ENCODE results near the gene TRIM8. TPM values are rescaled to one million over a fixed set of nuclear protein-coding genes. Genes with fewer than 3 reads are reported as not detected.

Gene TRIM8
- total RNA-seq, 2 donors from 2014 or later = 121 to 156 TPM

GRCh38 chr10:102617816-102618215, 26.5 kb upstream of the TRIM8 start:
- H3K4me1 ChIP-seq = peaks cover 9% of the 10 kb centered on the region
- peaks cover 0 to 3% of the 10 kb centered on the region in 2 donors for H3K36me3 ChIP-seq (replicated peaks in 1 of 2; ENCODE audit: insufficient read depth in 1 of 2, low read depth in 2 of 2)
- 88% methylated on average over 8 of the region's 8 CpGs for WGBS, 2 donors
- H3K27me3 ChIP-seq = no peaks in the 10 kb centered on the region
- ATAC-seq (no peak), DNase-seq (no peak)
- intact Hi-C loops (cut with DNase I) = no loop called here
- no peak overlapping the region for H3K4me3 ChIP-seq
- H3K27ac ChIP-seq = no peak overlapping the region
- TF ChIP-seq POLR2A (IDR thresholded peaks at IDR 0.05) (no peak), CTCF (IDR thresholded peaks at IDR 0.05) (no peak)
- no peaks in the 10 kb centered on the region for H3K9me3 ChIP-seq

GRCh38 chr10:102619281-102619981, 24.8 kb upstream of the TRIM8 start:
- no peak for DNase-seq
- Histone ChIP-seq H3K27me3 (no peaks in the 10 kb centered on the region), H3K9me3 (no peaks in the 10 kb centered on the region), H3K4me1 (peaks cover 8% of the 10 kb centered on the region), H3K27ac (no peak overlapping the region), H3K4me3 (no peak overlapping the region), H3K36me3 (replicated peaks in 1 of 2; ENCODE audit: insufficient read depth in 1 of 2, low read depth in 2 of 2) (peaks cover 0 to 3% of the 10 kb centered on the region in 2 donors)
- 87% methylated on average over 6 to 14 of the region's 14 CpGs for WGBS, 2 donors
- intact Hi-C loops (cut with DNase I) = no loop called here
- TF ChIP-seq POLR2A (IDR thresholded peaks at IDR 0.05) = no peak
- no peak for TF ChIP-seq CTCF (IDR thresholded peaks at IDR 0.05)
- ATAC-seq = no peak

GRCh38 chr10:102620138-102620590, 24.1 kb upstream of the TRIM8 start:
- peaks cover 0 to 3% of the 10 kb centered on the region in 2 donors for H3K36me3 ChIP-seq (replicated peaks in 1 of 2; ENCODE audit: insufficient read depth in 1 of 2, low read depth in 2 of 2)
- H3K4me1 ChIP-seq = peaks cover 9% of the 10 kb centered on the region
- no peak overlapping the region for H3K4me3 ChIP-seq
- no peak for TF ChIP-seq POLR2A (IDR thresholded peaks at IDR 0.05)
- no peak for TF ChIP-seq CTCF (IDR thresholded peaks at IDR 0.05)
- no peaks in the 10 kb centered on the region for H3K9me3 ChIP-seq
- DNase-seq = no peak
- H3K27me3 ChIP-seq = no peaks in the 10 kb centered on the region
- intact Hi-C loops (cut with DNase I) = no loop called here
- no peak overlapping the region for H3K27ac ChIP-seq
- 24 to 43% methylated on average over 5 of the region's 5 CpGs for WGBS, 2 donors
- ATAC-seq = no peak

DNA sequence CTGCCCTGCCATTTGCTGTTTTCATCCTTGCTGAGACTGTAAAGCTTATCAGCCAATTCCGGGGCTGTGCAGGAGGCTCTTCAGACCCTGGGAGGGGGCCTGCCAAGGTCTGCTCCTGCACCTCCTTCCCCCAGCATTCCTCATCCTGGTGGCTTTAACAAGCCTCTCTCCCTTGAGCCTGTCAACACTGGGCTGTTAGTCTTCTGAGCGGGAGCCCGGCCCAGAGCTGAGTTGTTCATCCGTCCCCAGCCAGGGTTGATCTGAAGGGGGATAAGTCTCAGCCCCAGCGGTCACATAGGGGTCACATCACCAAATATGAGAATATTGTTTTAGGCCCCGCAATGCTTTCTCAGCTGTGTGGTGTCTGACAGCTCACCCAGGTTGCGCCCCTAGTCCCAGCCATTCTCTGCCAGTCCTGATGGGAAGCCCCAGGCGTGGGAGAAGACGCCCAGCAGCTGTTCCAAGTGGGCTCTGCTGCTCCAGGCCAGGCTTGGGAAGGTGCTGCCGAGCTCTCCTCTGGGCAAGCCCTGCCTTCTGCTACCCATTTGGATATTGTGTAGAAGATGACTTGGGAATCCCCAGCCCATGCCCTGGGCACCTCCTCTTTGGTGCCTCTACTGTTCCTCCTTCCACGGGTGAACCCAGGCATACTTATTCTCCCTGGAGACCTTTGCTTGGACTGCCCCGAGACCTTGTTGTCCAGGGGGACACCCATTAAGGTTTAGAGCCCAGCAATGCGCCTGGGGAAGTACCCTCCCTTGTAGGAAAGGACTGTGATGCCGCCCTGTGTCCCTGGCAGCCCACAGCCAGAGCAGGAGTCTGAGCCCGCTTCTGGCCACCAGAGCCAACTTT, 23.5 kb upstream of the TRIM8 start:
- TF ChIP-seq POLR2A (IDR thresholded peaks at IDR 0.05) (no peak), CTCF (IDR thresholded peaks at IDR 0.05) (no peak)
- Histone ChIP-seq H3K4me3 (no peak overlapping the region), H3K27ac (no peak overlapping the region), H3K36me3 (replicated peaks in 1 of 2; ENCODE audit: insufficient read depth in 1 of 2, low read depth in 2 of 2) (peaks cover 0 to 3% of the 10 kb centered on the region in 2 donors), H3K27me3 (no peaks in the 10 kb centered on the region), H3K9me3 (no peaks in the 10 kb centered on the region), H3K4me1 (peaks cover 15% of the 10 kb centered on the region)
- intact Hi-C loops (cut with DNase I) = no loop called here
- ATAC-seq (no peak), DNase-seq (no peak)
- 77 to 83% methylated on average over 7 to 15 of the region's 15 CpGs for WGBS, 2 donors
